ENCODE results near the gene HNF1A.

Gene HNF1A

GRCh38 chr12:120959111-120959878, 19.0 kb upstream of the HNF1A start:
- Histone ChIP-seq H3K9me3 (ENCODE audit: control insufficient read depth, insufficient read depth, low read length) (no peaks in the 10 kb centered on the region), H3K27ac (ENCODE audit: low read depth, low read length) (no peak overlapping the region), H3K4me3 (ENCODE audit: low read depth, low read length) (no peak overlapping the region), H3K9ac (ENCODE audit: low read depth, low read length) (no peak overlapping the region), H3K36me3 (ENCODE audit: control insufficient read depth, insufficient read depth, low read length) (no peaks in the 10 kb centered on the region), H3K4me1 (ENCODE audit: control insufficient read depth, insufficient read depth, low read length) (no peaks in the 10 kb centered on the region), H3K27me3 (ENCODE audit: control insufficient read depth, insufficient read depth, low read length) (no peaks in the 10 kb centered on the region)

GRCh38 chr12:120960657-120961056, 17.7 kb upstream of the HNF1A start:
- Histone ChIP-seq H3K9ac (ENCODE audit: low read depth, low read length) (no peak overlapping the region), H3K36me3 (ENCODE audit: control insufficient read depth, insufficient read depth, low read length) (no peaks in the 10 kb centered on the region), H3K4me3 (ENCODE audit: low read depth, low read length) (no peak overlapping the region), H3K9me3 (ENCODE audit: control insufficient read depth, insufficient read depth, low read length) (no peaks in the 10 kb centered on the region), H3K27ac (ENCODE audit: low read depth, low read length) (no peak overlapping the region), H3K27me3 (ENCODE audit: control insufficient read depth, insufficient read depth, low read length) (no peaks in the 10 kb centered on the region), H3K4me1 (ENCODE audit: control insufficient read depth, insufficient read depth, low read length) (no peaks in the 10 kb centered on the region)

GRCh38 chr12:120961604-120962531, 16.5 kb upstream of the HNF1A start:
- Histone ChIP-seq H3K4me3 (ENCODE audit: low read depth, low read length) (no peak overlapping the region), H3K27me3 (ENCODE audit: control insufficient read depth, insufficient read depth, low read length) (no peaks in the 10 kb centered on the region), H3K4me1 (ENCODE audit: control insufficient read depth, insufficient read depth, low read length) (no peaks in the 10 kb centered on the region), H3K9me3 (ENCODE audit: control insufficient read depth, insufficient read depth, low read length) (no peaks in the 10 kb centered on the region), H3K36me3 (ENCODE audit: control insufficient read depth, insufficient read depth, low read length) (no peaks in the 10 kb centered on the region), H3K27ac (ENCODE audit: low read depth, low read length) (no peak overlapping the region), H3K9ac (ENCODE audit: low read depth, low read length) (no peak overlapping the region)

GRCh38 chr12:120962532-120963020, 15.8 kb upstream of the HNF1A start:
- Histone ChIP-seq H3K9ac (ENCODE audit: low read depth, low read length) (no peak overlapping the region), H3K4me3 (ENCODE audit: low read depth, low read length) (no peak overlapping the region), H3K36me3 (ENCODE audit: control insufficient read depth, insufficient read depth, low read length) (no peaks in the 10 kb centered on the region), H3K27ac (ENCODE audit: low read depth, low read length) (no peak overlapping the region), H3K4me1 (ENCODE audit: control insufficient read depth, insufficient read depth, low read length) (no peaks in the 10 kb centered on the region), H3K27me3 (ENCODE audit: control insufficient read depth, insufficient read depth, low read length) (no peaks in the 10 kb centered on the region), H3K9me3 (ENCODE audit: control insufficient read depth, insufficient read depth, low read length) (no peaks in the 10 kb centered on the region)

GRCh38 chr12:120964298-120964697, 14.0 kb upstream of the HNF1A start:
- Histone ChIP-seq H3K27me3 (ENCODE audit: control insufficient read depth, insufficient read depth, low read length) (no peaks in the 10 kb centered on the region), H3K36me3 (ENCODE audit: control insufficient read depth, insufficient read depth, low read length) (no peaks in the 10 kb centered on the region), H3K9me3 (ENCODE audit: control insufficient read depth, insufficient read depth, low read length) (no peaks in the 10 kb centered on the region), H3K4me1 (ENCODE audit: control insufficient read depth, insufficient read depth, low read length) (no peaks in the 10 kb centered on the region), H3K9ac (ENCODE audit: low read depth, low read length) (no peak overlapping the region), H3K27ac (ENCODE audit: low read depth, low read length) (no peak overlapping the region), H3K4me3 (ENCODE audit: low read depth, low read length) (no peak overlapping the region)

GRCh38 chr12:120965534-120966091, 12.7 kb upstream of the HNF1A start:
- no peak overlapping the region for H3K4me3 ChIP-seq (ENCODE audit: low read depth, low read length)
- H3K9ac ChIP-seq (ENCODE audit: low read depth, low read length): no peak overlapping the region
- no peak overlapping the region for H3K27ac ChIP-seq (ENCODE audit: low read depth, low read length)
- H3K4me1 ChIP-seq (ENCODE audit: control insufficient read depth, insufficient read depth, low read length): no peaks in the 10 kb centered on the region
- no peaks in the 10 kb centered on the region for H3K27me3 ChIP-seq (ENCODE audit: control insufficient read depth, insufficient read depth, low read length)
- H3K36me3 ChIP-seq (ENCODE audit: control insufficient read depth, insufficient read depth, low read length): no peaks in the 10 kb centered on the region
- H3K9me3 ChIP-seq (ENCODE audit: control insufficient read depth, insufficient read depth, low read length): no peaks in the 10 kb centered on the region

- H3K9ac ChIP-seq (ENCODE audit: low read depth, low read length): no peak overlapping the region
Measured at GRCh38 chr12:120970310-120970709, 8.0 kb upstream of the HNF1A start.

GRCh38 chr12:120971299-120972180, 6.8 kb upstream of the HNF1A start:
- Histone ChIP-seq H3K36me3 (ENCODE audit: control insufficient read depth, insufficient read depth, low read length) (no peaks in the 10 kb centered on the region), H3K4me3 (ENCODE audit: low read depth, low read length) (no peak overlapping the region), H3K4me1 (ENCODE audit: control insufficient read depth, insufficient read depth, low read length) (no peaks in the 10 kb centered on the region)

More at GRCh38 chr12:120970310-120970709, 8.0 kb upstream of the HNF1A start:
- no peaks in the 10 kb centered on the region for H3K4me1 ChIP-seq (ENCODE audit: control insufficient read depth, insufficient read depth, low read length)
- H3K27me3 ChIP-seq (ENCODE audit: control insufficient read depth, insufficient read depth, low read length): no peaks in the 10 kb centered on the region
- H3K36me3 ChIP-seq (ENCODE audit: control insufficient read depth, insufficient read depth, low read length): no peaks in the 10 kb centered on the region
- H3K4me3 ChIP-seq (ENCODE audit: low read depth, low read length): no peak overlapping the region
- H3K27ac ChIP-seq (ENCODE audit: low read depth, low read length): no peak overlapping the region
- H3K9me3 ChIP-seq (ENCODE audit: control insufficient read depth, insufficient read depth, low read length): no peaks in the 10 kb centered on the region

GRCh38 chr12:120972870-120973543, 5.3 kb upstream of the HNF1A start:
- Histone ChIP-seq H3K27me3 (ENCODE audit: control insufficient read depth, insufficient read depth, low read length) (no peaks in the 10 kb centered on the region), H3K36me3 (ENCODE audit: control insufficient read depth, insufficient read depth, low read length) (no peaks in the 10 kb centered on the region), H3K4me3 (ENCODE audit: low read depth, low read length) (no peak overlapping the region), H3K9ac (ENCODE audit: low read depth, low read length) (no peak overlapping the region), H3K27ac (ENCODE audit: low read depth, low read length) (peak overlapping the region; percentile 59), H3K4me1 (ENCODE audit: control insufficient read depth, insufficient read depth, low read length) (no peaks in the 10 kb centered on the region), H3K9me3 (ENCODE audit: control insufficient read depth, insufficient read depth, low read length) (no peaks in the 10 kb centered on the region)

More at GRCh38 chr12:120971299-120972180, 6.8 kb upstream of the HNF1A start:
- H3K27me3 ChIP-seq (ENCODE audit: control insufficient read depth, insufficient read depth, low read length): no peaks in the 10 kb centered on the region
- no peak overlapping the region for H3K9ac ChIP-seq (ENCODE audit: low read depth, low read length)
- no peak overlapping the region for H3K27ac ChIP-seq (ENCODE audit: low read depth, low read length)
- H3K9me3 ChIP-seq (ENCODE audit: control insufficient read depth, insufficient read depth, low read length): no peaks in the 10 kb centered on the region

Data from HUES48 (cell line).